Melanocyte of skin (primary cell): ENCODE data around the gene CRYGB. TPM values are rescaled to one million over a fixed set of nuclear protein-coding genes. Genes with fewer than 3 reads are reported as not detected.

Source experiments
- total RNA-seq, 2 donors: library from RNA; depleted of rRNA; stranded (reverse); fragments of >200 nt; gene quantifications; 2 replicates each; pipeline ENCODE4 v1.2.3, GENCODE V29; 2012

The CRYGB gene, protein sequence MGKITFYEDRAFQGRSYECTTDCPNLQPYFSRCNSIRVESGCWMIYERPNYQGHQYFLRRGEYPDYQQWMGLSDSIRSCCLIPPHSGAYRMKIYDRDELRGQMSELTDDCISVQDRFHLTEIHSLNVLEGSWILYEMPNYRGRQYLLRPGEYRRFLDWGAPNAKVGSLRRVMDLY
- not detected for total RNA-seq

DNA sequence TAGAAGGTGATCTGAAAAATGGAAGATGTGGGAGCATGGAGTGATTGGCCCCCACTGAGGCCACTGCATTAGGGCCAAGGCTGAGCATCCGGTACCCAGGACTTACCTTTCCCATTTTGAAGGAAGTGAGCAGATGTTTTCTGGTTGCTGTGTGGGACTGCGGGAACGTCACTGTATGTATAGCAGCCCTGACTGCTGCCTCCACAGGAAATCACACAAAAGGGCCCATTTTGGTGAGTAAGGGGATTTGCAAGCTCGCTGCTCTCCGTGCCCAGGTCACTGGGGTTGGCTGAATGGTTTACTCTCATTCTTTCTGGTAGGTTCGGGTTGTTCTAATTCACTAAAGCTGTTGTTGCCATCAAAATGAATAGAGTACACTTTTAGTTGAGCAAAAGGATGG is at the start of gene CRYGB:
TSS of gene CRYGB (minus strand) at position 153 of the 400 bp plus-strand sequence. CDS start at position 115, 38 bp downstream.

DNA sequence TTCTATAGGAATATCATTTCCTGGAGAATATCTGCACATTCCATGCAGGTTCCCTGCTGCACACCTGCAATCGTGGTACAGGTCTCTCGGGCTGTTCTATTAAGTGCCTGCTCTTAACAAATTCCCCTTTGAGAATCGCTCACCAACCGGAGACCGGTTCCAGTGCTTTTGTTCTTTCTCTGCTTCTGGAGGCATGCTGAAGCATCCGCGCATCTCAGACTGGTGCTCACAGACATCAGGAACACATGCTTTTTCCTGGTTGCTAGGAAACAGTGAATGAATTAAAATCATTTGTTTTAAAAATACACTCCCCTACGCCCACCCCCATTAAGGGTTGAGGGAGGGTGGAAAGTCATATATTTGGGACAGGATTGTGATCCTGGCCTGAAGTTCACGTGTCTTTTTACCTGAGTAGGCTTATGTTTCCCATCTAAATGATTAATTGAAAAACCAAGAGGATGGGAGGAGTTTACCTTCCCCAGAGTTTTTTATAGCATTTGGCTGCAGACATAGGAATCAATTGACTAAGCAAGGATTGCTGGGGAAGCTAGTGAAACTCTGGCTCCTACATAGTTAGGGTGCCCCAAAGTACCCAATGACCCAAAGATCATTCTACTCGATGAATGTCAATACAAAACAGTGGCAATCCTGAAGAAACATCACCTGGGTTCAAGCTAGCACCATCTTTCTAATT is 44.0 kb upstream of the CRYGB start, which contains the start of gene C2orf80:
TSS of gene C2orf80 (minus strand) at position 221 of the 694 bp plus-strand sequence. CDS start 3,044 bp downstream, outside the sequence.

DNA sequence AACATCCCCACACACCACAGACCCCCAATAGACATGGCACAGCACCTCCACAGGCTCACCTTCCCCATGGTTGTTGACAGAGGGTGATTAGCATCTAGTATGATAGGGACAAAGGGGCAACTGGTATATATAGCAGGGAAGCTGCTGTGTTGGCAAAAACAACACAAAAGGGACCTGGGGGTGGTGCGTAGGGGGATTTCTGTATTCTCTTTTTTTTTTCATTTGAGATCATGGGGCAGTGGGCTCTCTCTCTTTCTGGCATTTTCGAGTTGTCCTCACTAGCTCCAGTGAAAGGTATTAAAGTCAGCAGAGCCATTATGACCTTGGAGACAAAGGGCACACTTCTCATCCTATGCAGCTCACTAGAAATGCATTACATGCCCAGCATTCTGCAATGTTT is 17.5 kb upstream of the CRYGB start, which contains the start of gene CRYGA:
TSS of gene CRYGA (minus strand) at position 101 of the 400 bp plus-strand sequence. CDS start at position 68, 33 bp downstream.

DNA sequence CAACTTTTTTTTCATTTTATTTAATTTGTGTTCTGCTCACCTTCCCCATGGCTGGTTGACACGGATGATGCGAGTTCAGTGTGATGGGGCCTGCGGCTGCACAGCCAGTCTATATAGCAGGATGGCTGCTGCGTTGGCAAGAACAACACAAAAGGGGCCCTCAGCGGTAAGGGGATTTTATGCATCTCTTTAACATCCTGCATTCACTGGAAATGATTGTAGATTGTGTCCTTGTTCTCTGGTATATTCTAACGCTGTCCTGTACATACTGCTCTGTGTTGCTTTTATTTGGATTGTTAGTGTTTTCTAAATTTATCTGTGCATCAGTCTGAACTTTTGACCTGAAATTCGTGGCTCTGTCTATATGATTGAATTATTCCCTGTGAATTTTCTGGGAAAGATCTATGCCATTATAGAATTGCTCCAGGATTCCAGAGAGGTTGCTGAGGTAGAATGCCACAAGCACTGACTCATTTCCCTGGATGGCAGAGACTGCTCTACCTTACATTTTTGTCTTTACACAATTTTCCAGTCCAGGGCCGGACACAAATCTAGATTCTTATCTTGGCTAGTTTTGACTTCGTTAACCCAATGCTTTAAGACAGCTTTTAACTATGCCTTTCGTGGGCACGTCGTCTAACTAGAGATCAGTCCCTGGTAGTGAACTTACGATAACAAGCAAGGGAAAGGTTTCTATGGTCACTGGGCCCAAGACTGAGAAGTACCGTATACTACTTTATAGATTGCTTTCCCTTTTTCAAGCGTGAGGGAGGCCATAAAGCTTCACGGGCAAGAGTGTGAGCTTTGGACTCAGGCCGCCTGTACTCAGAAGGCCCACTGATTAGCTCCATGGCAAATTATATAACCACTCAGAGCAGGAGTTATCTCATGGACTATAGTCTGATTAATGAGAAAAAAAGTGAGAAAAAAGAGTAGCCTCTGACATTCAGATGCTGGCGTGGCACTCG is 15.9 kb downstream of the CRYGB start, which contains the start of gene CRYGC:
TSS of gene CRYGC (minus strand) at position 85 of the 968 bp plus-strand sequence. CDS start at position 49, 36 bp downstream.

DNA sequence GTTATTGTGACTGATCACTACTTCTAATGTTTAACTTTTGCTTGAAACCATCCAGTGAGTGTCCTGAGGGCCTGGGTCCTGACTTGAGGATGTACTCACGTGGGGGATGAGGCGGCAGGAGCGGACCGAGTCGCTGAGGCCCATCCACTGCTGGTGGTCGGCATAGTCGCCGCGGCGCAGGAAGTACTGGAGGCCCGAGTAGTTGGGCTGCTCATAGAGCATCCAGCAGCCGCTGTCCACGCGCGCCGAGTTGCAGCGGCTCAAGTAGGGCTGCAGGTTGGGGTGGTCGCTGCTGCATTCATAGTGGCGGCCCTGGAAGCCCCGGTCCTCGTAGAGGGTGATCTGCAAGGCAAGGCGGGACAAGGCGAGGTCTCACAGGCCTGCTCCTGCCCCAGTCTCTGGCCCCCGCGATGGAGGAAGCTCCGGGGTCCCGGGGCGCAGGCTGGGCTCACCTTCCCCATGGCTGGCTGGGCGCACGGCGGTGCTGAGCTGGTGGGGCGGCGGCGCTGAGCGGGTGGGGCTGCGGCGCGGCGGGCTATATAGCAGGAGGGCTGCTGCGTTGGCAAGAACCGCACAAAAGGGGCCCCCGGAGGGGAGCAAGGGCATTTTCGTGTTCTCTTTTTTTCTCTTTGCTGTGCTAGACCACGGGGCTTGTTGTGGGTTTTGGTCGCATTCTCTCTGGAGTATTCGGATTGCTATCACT is 21.8 kb downstream of the CRYGB start, which contains the start of gene CRYGD:
TSS of gene CRYGD (minus strand) at position 512 of the 703 bp plus-strand sequence. CDS start at position 461, 51 bp downstream.

Other genes with a start within 250 kb of the CRYGB start
- gene PLEKHM3, start 120.6 kb downstream of the CRYGB start, total RNA-seq = 10 to 100 TPM; 12.0 to 19.6 TPM
- under 1 TPM in 1 of 2 donors, not detected in 1; 0.33 TPM for gene CRYGD, start 21.6 kb downstream of the CRYGB start, total RNA-seq
- not detected for gene CRYGC, start 16.3 kb downstream of the CRYGB start, total RNA-seq
- not detected for gene CRYGA, start 17.4 kb upstream of the CRYGB start, total RNA-seq
- not detected for gene C2orf80, start 43.9 kb upstream of the CRYGB start, total RNA-seq
- gene IDH1, start 108.9 kb upstream of the CRYGB start, total RNA-seq = 100 to 1,000 TPM; 142 to 222 TPM
- gene PIKFYVE, start 120.1 kb upstream of the CRYGB start, total RNA-seq = 10 to 100 TPM; 52.9 to 54.7 TPM